GM19238 (cell line): Measurements from ENCODE around the gene NUB1.
A peak's percentile ranks its signal among the peaks of the same experiment; 100 is the strongest.

Experiments
- DNase-seq: peaks from one replicate; pipeline ENCODE4 v3.0.0; 2011; ENCODE audit warnings: low spot score; ENCODE audit not compliant: insufficient read length

Gene NUB1

GRCh38 chr7:151313857-151314256 lies 27.8 kb upstream of the NUB1 start:
- no peak for DNase-seq

GRCh38 chr7:151314401-151314800 lies 27.2 kb upstream of the NUB1 start:
- no peak for DNase-seq

GRCh38 chr7:151315038-151315655 lies 26.5 kb upstream of the NUB1 start:
- DNase-seq: peak; percentile 60

DNA sequence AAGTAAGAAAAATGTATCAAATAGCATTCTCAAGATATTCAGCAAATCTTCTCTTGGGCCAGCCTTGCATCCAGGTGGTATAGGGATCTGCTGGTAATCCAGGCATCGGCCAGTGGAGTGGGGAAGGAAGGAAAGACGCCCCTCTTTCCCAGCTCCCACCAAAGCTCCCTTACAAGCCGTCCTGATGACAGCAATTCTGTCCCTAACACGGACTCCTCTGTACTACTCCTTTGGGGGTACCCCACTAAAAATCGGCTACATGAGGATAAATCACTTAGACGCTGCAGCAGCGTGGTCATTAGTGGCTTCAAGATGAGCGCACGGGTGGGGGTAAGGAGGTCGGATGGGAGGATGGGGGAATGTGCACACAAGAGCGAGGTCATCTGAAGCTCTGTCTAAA lies 24.7 kb upstream of the NUB1 start:
- DNase-seq: no peak

DNA sequence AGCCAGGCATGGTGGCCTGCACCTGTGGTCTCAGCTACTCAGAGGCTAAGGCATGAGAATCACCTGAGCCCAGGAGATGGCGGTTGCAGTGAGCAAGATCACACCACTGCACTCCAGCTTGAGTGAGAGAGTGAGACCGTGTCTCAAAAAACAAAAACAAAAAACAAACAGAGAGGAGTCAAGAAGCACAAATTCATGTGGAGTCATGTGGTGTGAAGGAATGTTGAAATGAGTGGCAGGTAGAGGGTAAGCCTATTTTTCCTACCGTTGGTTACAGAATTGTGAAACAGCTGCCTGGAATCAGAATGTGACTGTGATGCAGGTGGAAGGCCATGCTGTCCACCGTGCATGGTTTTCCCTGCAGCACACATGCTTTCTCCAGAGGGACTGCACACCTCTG lies 23.7 kb upstream of the NUB1 start:
- DNase-seq: no peak

DNA sequence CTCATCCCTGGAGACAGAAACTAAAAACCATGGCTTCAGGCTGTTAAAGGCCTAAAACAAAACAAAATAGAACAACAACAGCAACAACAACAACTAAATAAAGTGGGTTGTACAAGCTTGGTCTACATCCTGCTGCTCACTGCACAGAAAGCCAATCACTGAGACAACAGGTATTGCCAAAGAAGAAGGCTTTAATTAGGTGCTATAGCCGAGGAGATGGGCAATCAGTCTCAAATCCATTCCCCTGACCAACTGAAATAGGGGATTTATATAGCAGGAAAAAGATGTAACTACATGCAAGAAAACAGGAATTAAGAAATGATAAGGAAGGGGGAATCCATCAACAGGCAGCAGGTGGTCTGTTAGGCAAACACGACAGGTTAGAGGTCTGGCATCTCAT lies 22.4 kb upstream of the NUB1 start:
- no peak for DNase-seq

DNA sequence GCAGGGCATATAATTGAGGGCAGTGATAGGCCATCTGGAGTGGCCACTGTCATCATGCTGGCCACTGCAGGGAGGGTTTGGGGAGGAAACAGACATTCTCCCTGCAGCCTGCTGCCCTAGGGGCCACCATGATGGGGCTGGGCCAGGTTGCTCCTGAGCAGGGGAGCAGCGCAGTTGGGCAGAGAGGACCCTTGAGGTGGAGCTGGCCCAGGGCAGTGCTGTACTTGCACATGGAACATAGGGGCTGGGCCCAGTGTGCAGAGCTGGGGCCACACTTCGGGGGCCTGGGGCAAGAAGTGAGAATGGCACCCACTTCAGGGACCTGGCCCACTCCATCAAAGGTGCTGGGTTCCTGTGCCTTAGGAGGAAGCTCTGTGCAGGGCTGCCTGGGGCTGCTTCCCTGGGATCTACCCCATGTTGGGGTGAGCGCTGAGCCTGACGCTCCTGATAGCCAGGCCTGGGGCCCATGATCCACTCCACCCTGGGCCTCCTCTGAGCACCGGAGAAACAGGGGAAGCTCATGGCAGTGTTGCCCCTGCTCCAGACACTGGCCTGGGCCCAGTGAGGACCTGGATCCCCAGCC lies 21.3 kb upstream of the NUB1 start:
- DNase-seq: no peak

- no peak for DNase-seq
Observed at GRCh38 chr7:151321341-151321740, 20.3 kb upstream of the NUB1 start.

DNA sequence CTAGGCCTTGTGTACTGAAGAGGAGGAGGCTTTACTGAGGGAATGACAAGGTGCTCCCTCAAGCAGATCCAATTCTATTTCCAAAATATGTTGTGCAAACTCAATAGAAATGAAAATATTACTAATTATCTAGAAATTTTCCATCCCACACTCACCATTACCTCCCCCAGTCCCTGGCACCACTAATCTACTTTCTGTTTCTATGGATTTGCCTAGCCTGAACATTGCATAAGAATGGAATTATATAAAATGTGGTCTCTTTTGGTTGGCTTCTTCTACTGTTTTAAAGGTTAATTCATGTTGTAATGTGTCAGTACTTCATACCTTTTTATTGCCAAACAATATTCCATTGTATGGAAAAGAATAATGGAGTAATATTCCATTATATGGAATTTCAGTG lies 18.7 kb upstream of the NUB1 start:
- no peak for DNase-seq

- no peak for DNase-seq
Observed at GRCh38 chr7:151327022-151327421, 14.6 kb upstream of the NUB1 start.

DNA sequence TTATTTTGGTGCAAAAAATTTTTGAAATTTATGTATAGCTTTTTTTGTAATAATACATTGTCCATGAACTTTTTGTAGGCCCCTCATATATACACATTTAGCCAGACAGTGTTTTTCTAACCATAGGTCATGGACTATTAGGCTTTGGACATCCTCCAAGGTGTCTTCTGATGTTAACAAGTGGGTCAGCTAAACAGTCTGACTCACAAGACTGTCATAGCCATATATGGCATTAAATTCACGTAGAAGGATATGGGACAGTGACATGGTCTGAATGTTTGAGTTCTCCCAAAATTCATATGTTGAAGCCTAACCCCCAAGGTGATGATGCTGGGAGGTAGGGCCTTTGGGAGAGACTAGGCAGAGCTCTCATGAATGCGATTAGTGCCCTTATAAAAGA lies 14.0 kb upstream of the NUB1 start:
- DNase-seq: no peak

DNA sequence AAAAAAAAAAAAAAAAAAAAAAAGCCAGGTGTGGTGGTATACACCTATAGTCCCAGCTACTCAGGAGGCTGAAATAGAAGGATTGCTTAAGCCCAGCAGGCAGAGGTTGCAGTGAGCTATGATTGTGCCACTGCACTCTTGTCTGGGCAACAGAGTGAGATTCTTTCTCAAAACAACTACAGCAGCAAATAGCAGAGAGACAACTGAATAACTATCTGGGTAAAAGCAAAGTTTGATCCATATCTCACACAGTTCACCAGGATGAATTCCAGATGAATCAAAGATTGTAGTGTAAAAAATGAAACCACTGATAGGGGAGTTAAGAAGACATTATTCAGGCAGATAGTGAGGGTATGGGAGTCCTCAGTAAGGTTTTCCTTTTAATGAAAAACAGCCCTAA lies 11.4 kb upstream of the NUB1 start:
- no peak for DNase-seq

DNA sequence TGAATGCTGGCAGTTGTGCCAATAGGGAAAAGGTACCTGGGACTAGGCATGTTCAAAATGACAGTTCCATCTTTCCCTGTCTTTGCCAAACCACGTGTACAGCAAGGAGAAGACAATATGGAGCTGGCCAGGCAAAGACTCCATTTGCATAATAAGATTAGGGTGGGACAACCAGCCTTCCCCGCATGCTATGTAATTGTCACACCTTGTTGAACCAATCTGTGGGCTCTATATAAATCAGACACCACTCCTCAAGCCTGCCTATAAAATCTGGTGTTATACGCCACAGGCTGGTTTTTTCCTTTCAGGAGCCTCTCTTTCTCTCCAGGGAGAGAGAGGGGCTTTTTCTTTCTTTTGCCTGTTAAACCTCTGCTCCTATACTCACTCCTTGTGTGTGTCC lies 11.0 kb upstream of the NUB1 start:
- no peak for DNase-seq

DNA sequence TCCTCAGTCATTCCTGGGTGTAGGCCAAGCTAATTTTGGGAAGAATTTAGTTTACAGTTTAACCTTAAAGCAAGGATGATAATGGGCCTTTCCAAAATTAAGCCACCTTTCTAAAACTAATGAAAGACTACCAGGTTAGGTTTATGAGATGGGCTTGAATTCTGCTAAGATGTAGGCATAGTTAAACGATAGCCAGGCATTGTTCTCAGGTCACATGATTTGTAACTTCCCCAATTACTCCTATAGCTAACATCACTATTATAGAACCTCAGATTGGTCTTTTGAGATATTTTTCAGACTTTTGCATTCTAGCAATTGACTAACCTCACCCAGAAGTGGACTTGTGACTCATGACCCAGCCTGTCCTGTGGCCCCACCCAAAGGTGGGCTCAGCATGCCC lies 7.0 kb upstream of the NUB1 start:
- no peak for DNase-seq

DNA sequence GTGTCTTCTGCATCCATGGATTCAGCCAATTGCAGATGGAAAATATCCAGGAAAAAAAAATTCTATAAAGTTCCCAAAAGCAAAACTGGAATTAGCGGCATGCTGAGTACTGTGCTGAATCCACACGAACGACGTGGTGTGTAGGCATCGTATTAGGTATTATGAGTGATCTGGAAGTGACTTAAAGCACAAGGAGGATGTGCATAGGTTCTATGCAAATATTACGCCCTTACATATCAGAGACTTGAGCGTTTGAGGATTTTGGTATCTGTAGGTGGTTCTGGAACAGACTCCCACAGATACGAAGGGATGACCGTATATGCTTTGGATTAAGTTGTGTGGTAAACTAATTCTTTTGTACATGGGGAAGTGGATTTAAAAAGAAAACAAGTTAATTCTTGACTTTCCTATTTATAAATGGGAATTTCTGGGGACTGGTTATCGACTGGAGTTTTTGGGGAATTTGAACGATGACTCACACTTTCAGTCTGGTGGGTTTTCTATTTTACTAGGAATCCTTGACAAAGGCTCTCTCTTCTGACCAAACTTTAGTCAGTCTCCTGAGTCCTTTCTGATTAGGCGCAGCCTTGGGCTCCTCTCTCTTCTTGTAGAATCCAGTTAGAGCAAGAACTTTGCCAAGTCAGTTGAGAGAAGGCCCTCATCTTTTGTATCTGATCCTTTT lies 5.4 kb upstream of the NUB1 start:
- no peak for DNase-seq

DNA sequence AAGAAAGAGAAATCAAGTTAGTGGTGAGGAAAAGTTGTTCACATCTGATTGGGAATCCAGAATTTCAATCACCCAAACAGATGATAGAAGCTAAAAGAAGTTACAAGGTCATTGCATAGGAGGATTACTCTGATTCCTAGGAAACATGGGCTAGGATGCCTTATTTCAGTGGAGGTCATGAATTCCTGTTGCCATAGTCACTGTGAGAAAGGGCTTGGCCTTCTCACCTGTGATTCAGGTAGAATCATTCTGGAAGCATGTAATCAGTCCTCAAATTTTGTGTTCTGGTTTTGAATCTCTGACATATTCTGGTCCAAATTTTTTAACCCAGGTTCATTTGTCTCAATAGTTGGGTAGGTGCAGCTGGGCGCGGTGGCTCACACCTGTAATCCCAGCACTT lies 4.3 kb upstream of the NUB1 start:
- DNase-seq: no peak

- no peak for DNase-seq
Observed at GRCh38 chr7:151338809-151339208, 2.8 kb upstream of the NUB1 start.

- no peak for DNase-seq
Observed at GRCh38 chr7:151339651-151340382, 1.8 kb upstream of the NUB1 start.

DNA sequence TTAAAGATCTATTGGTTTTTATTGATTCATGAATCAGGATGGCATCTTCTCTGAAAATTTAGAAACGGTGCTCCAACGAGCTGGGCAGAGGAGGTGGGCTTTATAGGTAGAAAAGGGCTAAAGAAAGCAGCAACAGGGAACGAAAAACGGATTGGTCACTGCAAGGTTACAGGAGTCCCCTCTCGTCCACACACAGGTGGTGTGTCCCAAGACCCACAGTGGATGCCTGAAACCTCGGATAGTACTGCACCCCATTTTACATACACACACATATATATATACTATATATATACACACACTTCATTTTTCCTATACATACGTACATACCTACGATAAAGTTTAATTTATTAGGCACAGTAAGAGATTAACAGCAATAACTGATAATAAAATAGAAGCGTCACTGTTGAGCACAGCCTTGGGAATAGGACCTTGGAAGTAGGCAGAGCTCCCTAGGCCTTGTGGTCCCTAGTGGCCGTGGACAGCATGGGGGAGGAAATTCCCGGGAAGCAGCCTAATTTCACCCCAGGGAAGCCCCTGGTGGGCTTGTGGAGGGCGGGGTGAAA lies 737 bp upstream of the NUB1 start:
- DNase-seq: no peak

DNA sequence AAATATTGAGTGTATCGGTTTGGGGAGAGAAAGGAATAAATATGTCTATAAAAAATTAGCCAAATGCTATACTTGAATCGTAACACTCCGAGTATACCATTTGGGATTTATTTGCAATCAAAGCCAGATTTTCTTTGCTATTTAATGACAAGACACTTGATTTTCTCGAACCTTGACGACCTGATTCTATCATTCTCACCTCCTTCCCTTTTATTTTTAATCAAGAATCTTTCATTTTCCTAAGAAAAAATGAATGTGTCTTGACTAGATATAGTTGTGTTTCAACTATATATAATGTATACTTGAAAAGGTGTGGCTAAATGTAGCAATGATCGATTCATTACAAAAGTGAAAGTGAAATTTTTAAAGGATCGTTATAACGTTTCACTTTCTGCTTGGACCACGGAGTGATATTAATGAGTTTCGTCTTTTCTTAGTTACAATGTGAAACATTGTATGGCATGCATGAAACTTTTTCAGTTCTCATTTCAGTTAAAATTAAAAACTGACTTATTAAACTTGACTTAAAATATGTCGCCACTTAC lies 562 bp downstream of the NUB1 start:
- no peak for DNase-seq

DNA sequence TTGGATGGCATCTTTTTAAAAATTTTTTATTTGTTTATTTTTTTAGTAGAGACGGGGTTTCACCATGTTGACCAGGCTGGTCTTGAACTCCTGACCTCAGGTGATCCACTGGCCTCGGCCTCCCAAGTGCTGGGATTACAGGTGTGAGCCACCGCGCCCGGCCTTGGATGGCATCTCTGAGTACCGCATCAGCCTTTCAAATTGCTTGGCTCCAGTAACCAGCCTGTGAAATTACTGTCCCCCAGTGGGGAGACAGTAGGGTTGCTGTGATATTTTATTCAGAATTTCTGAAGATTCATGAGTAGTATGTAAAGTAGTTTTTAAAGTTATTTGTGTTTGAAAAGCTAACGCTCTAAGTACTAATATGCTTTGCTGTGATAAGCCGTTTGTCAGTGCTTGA lies 1.2 kb downstream of the NUB1 start:
- no peak for DNase-seq

GRCh38 chr7:151343516-151343915 lies 1.9 kb downstream of the NUB1 start:
- DNase-seq: no peak
